B cell (primary cell): ENCODE results near the gene LMO1. TPM values are rescaled to one million over a fixed set of nuclear protein-coding genes. Genes with fewer than 3 reads are reported as not detected.

ENCODE experiments used
- ATAC-seq: fragments of 200-7000 bp; cut with Tn5 transposase; one replicate; pipeline ENCODE4 v1.10.0; 2021; ENCODE audit warnings: low read depth, mild to moderate bottlenecking, moderate number of reproducible peaks, moderate library complexity
- CTCF ChIA-PET: fragments of 350-600 bp; sonication (Branson Sonifier 250); formaldehyde crosslinking; loops from one replicate; lab custom pipeline; 2021; ENCODE audit warnings: antibody characterized with exemption, inconsistent platforms; lab: Charles Lee
- POLR2A ChIA-PET: fragments of 350-600 bp; sonication (Branson Sonifier 250); formaldehyde crosslinking; loops from one replicate; lab custom pipeline; 2021; ENCODE audit warnings: antibody characterized with exemption; lab: Charles Lee
- DNase-seq: peaks from one replicate; pipeline ENCODE4 v3.0.0; 2013
- H2AFZ ChIP-seq: 2 replicates; pipeline ENCODE4 v1.6.1; 2012; ENCODE audit warnings: mild to moderate bottlenecking, low read depth, low read length; ENCODE audit not compliant: insufficient read depth, poor library complexity, severe bottlenecking
- H3K27ac ChIP-seq, 2 donors: 1 replicate in 1 of 2; 2 replicates in 1 of 2; pipeline ENCODE4 v1.5.1; 2012 to 2013; ENCODE audit warnings: low read length in 2 of 2, mild to moderate bottlenecking in 2 of 2, moderate library complexity in 1 of 2
- H3K27me3 ChIP-seq, 4 experiments: fragments of 200-600 bp in 1 of 4; sonication (generic) in 1 of 4; replicated peaks in 1 of 4; 1 replicate in 2 of 4; 2 replicates in 2 of 4; pipeline versions ENCODE4 v1.6.1 to v1.7.0; 2013 to 2016; ENCODE audit warnings: low read length in 3 of 4, mild to moderate bottlenecking in 2 of 4, mixed read lengths in 1 of 4, moderate library complexity in 1 of 4; ENCODE audit not compliant: insufficient read depth in 4 of 4, control insufficient read depth in 3 of 4; ENCODE audit errors: control extremely low read depth in 1 of 4
- H3K36me3 ChIP-seq, 2 experiments: replicated peaks in 1 of 2; 1 replicate in 1 of 2; 2 replicates in 1 of 2; pipeline versions ENCODE4 v1.6.1 to v1.7.1; 2013; ENCODE audit warnings: low read length in 1 of 2; ENCODE audit not compliant: insufficient read depth in 2 of 2, control insufficient read depth in 1 of 2; ENCODE audit errors: control extremely low read depth in 1 of 2, extremely low read depth in 1 of 2
- H3K4me1 ChIP-seq, 2 donors: fragments of 200-600 bp in 1 of 2; sonication (generic) in 1 of 2; 1 replicate in 1 of 2; 2 replicates in 1 of 2; pipeline versions ENCODE4 v1.5.1 to v1.6.1; 2013 to 2017; ENCODE audit warnings: low read length in 2 of 2; ENCODE audit not compliant: control insufficient read depth in 2 of 2, insufficient read depth in 2 of 2
- H3K4me2 ChIP-seq: replicated peaks from 2 replicates; pipeline ENCODE3; 2012; ENCODE audit warnings: mild to moderate bottlenecking, low read depth, low read length; ENCODE audit not compliant: poor library complexity, severe bottlenecking
- H3K4me3 ChIP-seq, 5 experiments: fragments of 200-600 bp in 1 of 5; sonication (generic) in 1 of 5; 1 replicate in 3 of 5; 2 replicates in 2 of 5; pipeline versions ENCODE4 v1.5.1 to v1.7.0; 2011 to 2016; ENCODE audit warnings: low read length in 4 of 5, mild to moderate bottlenecking in 4 of 5, low read depth in 2 of 5, control low read depth in 1 of 5, moderate library complexity in 1 of 5; ENCODE audit not compliant: insufficient read depth in 1 of 5; ENCODE audit errors: control extremely low read depth in 1 of 5, extremely low read depth in 1 of 5
- H3K79me2 ChIP-seq: fragments of 200-600 bp; sonication (generic); one replicate; pipeline ENCODE4 v1.6.0; 2016; ENCODE audit warnings: low read length; ENCODE audit not compliant: control insufficient read depth, insufficient read depth
- H3K9ac ChIP-seq: fragments of 200-600 bp; sonication (generic); 2 replicates; pipeline ENCODE4 v1.6.1; 2017; ENCODE audit warnings: mild to moderate bottlenecking, low read length, moderate library complexity
- H3K9me3 ChIP-seq, 3 donors: one replicate each; pipeline versions ENCODE4 v1.6.1 to v1.7.1; 2013; ENCODE audit warnings: low read length in 2 of 3; ENCODE audit not compliant: control insufficient read depth in 2 of 3, insufficient read depth in 1 of 3; ENCODE audit errors: control extremely low read depth in 1 of 3
- H4K20me1 ChIP-seq: 2 replicates; pipeline ENCODE4 v1.6.0; 2012; ENCODE audit warnings: mild to moderate bottlenecking, low read length; ENCODE audit not compliant: insufficient read depth, control insufficient read depth, poor library complexity, severe bottlenecking
- H3K27ac Mint-ChIP-seq: one replicate; pipeline ENCODE4 v1.8.0; 2021; ENCODE audit warnings: mixed read lengths
- H3K27me3 Mint-ChIP-seq: one replicate; pipeline ENCODE4 v1.8.0; 2021; ENCODE audit warnings: mixed read lengths
- H3K4me1 Mint-ChIP-seq: one replicate; pipeline ENCODE4 v1.8.0; 2021; ENCODE audit warnings: mixed read lengths
- H3K4me3 Mint-ChIP-seq: one replicate; pipeline ENCODE4 v1.8.0; 2021; ENCODE audit warnings: mixed read lengths
- H3K9me3 Mint-ChIP-seq: one replicate; pipeline ENCODE4 v1.8.0; 2022; ENCODE audit warnings: mixed read lengths; ENCODE audit not compliant: insufficient read depth
- CTCF ChIP-seq: fragments of 200-600 bp; IDR thresholded peaks from one replicate; pipeline ENCODE4 v1.8.0; 2022; ENCODE audit warnings: antibody characterized with exemption, mild to moderate bottlenecking
- EZH2 ChIP-seq: IDR thresholded peaks from 2 replicates; pipeline ENCODE4 v1.6.1; 2012; ENCODE audit warnings: borderline replicate concordance, low read depth, mild to moderate bottlenecking, moderate library complexity, low read length; ENCODE audit not compliant: insufficient read depth, poor library complexity, severe bottlenecking
- WGBS: methylation state at CpG from one replicate; pipeline ENCODE4 v1.1.5; 2013; ENCODE audit warnings: missing lambda C conversion rate; ENCODE audit not compliant: insufficient coverage; 5-methylcytosine and 5-hydroxymethylcytosine counted together
- intact Hi-C: fragments of 100-400 bp; cut with micrococcal nuclease; formaldehyde crosslinking; loops from one replicate; pipeline ENCODE4 v1.10.0; 2022
- polyA plus RNA-seq: library from polyadenylated mRNA; depleted of rRNA; stranded (reverse); fragments of >200 nt; gene quantifications from 2 replicates; pipeline ENCODE4 v1.2.3, GENCODE V29; 2012
- total RNA-seq, 2 donors: library from RNA; stranded (reverse); fragments of 120-200 nt in 1 of 2; gene quantifications; 1 replicate in 1 of 2; 2 replicates in 1 of 2; pipeline versions ENCODE4 v1.2.3 to v1.2.4, GENCODE V29; 2013 to 2022

Gene LMO1
- total and polyA plus RNA-seq, 2 donors (not counting 1 experiment from before 2014, with no cell fraction given): 0.22 TPM; not detected in 1

DNA sequence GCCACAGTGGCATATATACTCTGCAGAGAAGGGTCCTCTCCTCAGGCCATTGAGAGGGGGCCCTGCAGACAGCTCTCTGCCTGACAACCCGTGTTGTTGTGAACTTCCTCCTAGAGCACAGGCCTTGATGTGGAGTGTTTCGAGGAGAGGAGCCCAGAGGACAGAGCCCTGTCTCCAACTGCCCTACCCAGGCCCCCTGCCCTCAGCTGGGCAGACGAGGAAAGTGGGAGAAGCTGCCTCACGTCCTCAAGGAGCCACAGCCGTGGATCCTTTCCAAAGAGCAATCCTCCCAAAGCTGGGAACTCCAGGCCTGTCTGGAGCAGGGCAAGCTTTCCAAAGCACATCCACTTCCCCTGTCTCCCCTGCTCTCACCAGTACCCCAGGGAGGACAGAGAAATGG lies 10.7 kb downstream of the LMO1 start:
- Mint-ChIP-seq H3K4me1 (no peaks in the 10 kb centered on the region), H3K4me3 (no peak overlapping the region), H3K27me3 (peaks cover 12% of the 10 kb centered on the region), H3K27ac (no peak overlapping the region), H3K9me3 (no peaks in the 10 kb centered on the region)
- Histone ChIP-seq H2AFZ (no peak overlapping the region), H4K20me1 (no peaks in the 10 kb centered on the region), H3K4me2 (no peak overlapping the region), H3K79me2 (no peaks in the 10 kb centered on the region), H3K27me3 (no peaks in the 10 kb centered on the region), H3K27ac (no peak overlapping the region), H3K36me3 (no peaks in the 10 kb centered on the region), H3K9me3 (no peaks in the 10 kb centered on the region), H3K9ac (no peak overlapping the region), H3K4me1 (no peaks in the 10 kb centered on the region), H3K4me3 (no peak overlapping the region)
- ATAC-seq: no peak
- ChIA-PET POLR2A (no interaction called here), CTCF (interaction anchor here (4.3 kb wide), 1 partner anchor 11 kb away, joined by 23 read pairs; the partner anchor contains the start of gene LMO1)
- no peak for DNase-seq
- 84% methylated on average over 5 of the region's 5 CpGs for WGBS
- TF ChIP-seq CTCF (no peak), EZH2 (no peak)
- intact Hi-C loops: no loop called here

- H3K79me2 ChIP-seq: no peaks in the 10 kb centered on the region
- no peak overlapping the region for H3K4me3 Mint-ChIP-seq
- H3K4me1 ChIP-seq: no peaks in the 10 kb centered on the region
- ChIA-PET POLR2A (no interaction called here), CTCF (interaction anchor here (4.3 kb wide), 1 partner anchor 11 kb away, joined by 23 read pairs; the partner anchor contains the start of gene LMO1)
- no peak overlapping the region for H3K9ac ChIP-seq
- H2AFZ ChIP-seq: no peak overlapping the region
- H3K9me3 Mint-ChIP-seq: no peaks in the 10 kb centered on the region
- H3K27me3 Mint-ChIP-seq: peaks cover 12% of the 10 kb centered on the region
- no peak overlapping the region for H3K27ac Mint-ChIP-seq
- WGBS: 81% methylated on average over 5 of the region's 5 CpGs
- no peaks in the 10 kb centered on the region for H3K9me3 ChIP-seq
- TF ChIP-seq EZH2 (no peak), CTCF (no peak)
- intact Hi-C loops: no loop called here
- no peaks in the 10 kb centered on the region for H3K36me3 ChIP-seq
- H3K4me1 Mint-ChIP-seq: no peaks in the 10 kb centered on the region
- ATAC-seq (no peak), DNase-seq (no peak)
- no peak overlapping the region for H3K4me3 ChIP-seq
- no peak overlapping the region for H3K27ac ChIP-seq
- H3K27me3 ChIP-seq: no peaks in the 10 kb centered on the region
- no peaks in the 10 kb centered on the region for H4K20me1 ChIP-seq
- no peak overlapping the region for H3K4me2 ChIP-seq
These were observed 11.3 kb downstream of the LMO1 start for GRCh38 chr11:8252388-8252787.
